Gastrocnemius medialis (tissue), 4 donors: ENCODE data around the gene NPHS1.

Source experiments
- POLR2A ChIP-seq, 2 donors: fragments of 450-650 bp; IDR thresholded peaks; one replicate each; pipeline ENCODE4 v1.6.1; 2017; ENCODE audit warnings: antibody characterized with exemption in 2 of 2, mild to moderate bottlenecking in 2 of 2, moderate library complexity in 2 of 2
- TF ChIP-seq, protein P1 (sequence below), 5 experiments: fragments of 450-650 bp in 3 of 5; fragments of 200-600 bp in 2 of 5; sonication (generic) in 2 of 5; IDR thresholded peaks in 4 of 5; conservative IDR thresholded peaks in 1 of 5; 1 replicate in 4 of 5; 2 replicates in 1 of 5; pipeline ENCODE4 v1.5.1; 2016 to 2019; ENCODE audit warnings: antibody characterized with exemption in 5 of 5, mild to moderate bottlenecking in 3 of 5, moderate library complexity in 3 of 5

DNA sequence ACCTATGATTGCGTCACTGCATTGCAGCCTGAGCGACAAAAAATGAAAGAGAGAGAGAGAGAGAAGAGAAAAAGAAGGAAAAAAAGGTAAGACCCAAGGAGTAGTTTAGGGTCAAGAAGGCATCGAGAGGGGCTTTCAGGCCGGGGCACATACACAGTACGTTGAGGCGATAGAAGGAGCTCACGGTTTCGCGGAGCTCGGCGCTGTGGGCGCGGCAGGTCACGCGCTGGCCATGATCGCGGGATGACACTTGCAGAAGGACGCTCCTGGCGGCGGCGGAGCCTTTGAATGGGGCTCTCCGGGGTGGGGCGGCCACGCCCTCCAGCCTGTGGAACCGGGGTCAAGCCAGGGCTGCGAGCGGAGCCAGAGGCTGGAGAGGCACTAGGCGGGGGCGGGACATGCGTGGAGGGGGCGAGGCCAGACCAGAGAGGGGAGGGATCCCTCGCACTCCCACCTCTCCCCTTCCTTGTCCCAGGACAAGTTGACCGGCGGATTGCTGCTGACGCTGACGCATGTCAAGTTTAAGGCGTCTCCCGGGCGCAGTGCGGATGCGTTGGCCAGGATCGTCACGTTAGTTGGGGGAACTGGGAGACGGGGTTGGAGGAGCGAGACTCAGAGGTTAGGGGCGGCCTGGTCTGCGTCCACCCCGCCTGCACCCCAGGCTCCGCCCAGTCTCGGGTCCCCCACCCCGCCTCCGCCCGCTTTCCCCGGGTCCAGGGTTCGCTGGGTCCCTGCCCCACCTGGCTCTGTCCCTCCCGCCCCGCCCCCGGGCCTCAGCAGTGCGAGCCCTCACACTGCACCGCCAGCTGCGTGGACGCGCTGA, 6.9 kb downstream of the NPHS1 start:
- TF ChIP-seq, protein P1, sequence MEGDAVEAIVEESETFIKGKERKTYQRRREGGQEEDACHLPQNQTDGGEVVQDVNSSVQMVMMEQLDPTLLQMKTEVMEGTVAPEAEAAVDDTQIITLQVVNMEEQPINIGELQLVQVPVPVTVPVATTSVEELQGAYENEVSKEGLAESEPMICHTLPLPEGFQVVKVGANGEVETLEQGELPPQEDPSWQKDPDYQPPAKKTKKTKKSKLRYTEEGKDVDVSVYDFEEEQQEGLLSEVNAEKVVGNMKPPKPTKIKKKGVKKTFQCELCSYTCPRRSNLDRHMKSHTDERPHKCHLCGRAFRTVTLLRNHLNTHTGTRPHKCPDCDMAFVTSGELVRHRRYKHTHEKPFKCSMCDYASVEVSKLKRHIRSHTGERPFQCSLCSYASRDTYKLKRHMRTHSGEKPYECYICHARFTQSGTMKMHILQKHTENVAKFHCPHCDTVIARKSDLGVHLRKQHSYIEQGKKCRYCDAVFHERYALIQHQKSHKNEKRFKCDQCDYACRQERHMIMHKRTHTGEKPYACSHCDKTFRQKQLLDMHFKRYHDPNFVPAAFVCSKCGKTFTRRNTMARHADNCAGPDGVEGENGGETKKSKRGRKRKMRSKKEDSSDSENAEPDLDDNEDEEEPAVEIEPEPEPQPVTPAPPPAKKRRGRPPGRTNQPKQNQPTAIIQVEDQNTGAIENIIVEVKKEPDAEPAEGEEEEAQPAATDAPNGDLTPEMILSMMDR (IDR thresholded peaks at IDR 0.05 in 4 of 5, conservative IDR thresholded peaks at IDR 0.05 in 1 of 5): no peak
- no peak for TF ChIP-seq POLR2A (IDR thresholded peaks at IDR 0.05)
